ENCODE results near the gene MB21D2.

GRCh38 chr3:192867645-192868044 is 50.0 kb downstream of the MB21D2 start:
- TF ChIP-seq CTCF (IDR thresholded peaks at IDR 0.05) (no peak), POLR2A (IDR thresholded peaks at IDR 0.05) (no peak)

Data from esophagus squamous epithelium (tissue), 4 donors.